SK-N-SH treated with all-trans-retinoic acid at 6 μM for 48 hours (cell line): ENCODE data around the gene GLIS2.

Experiments
- ATAC-seq: fragments of 200-7000 bp; cut with Tn5 transposase; 3 replicates; pipeline ENCODE4 v1.9.1; 2020; ENCODE audit warnings: mild to moderate bottlenecking, moderate library complexity
- ARNTL ChIP-seq: fragments of 450-650 bp; formaldehyde crosslinking; IDR thresholded peaks from 2 replicates; pipeline ENCODE4 v1.5.0; 2020; ENCODE audit warnings: low read depth, mild to moderate bottlenecking, moderate library complexity, borderline replicate concordance
- BACH2 ChIP-seq: fragments of 250-450 bp; sonication (Bioruptor Pico); IDR thresholded peaks from 2 replicates; pipeline ENCODE4 v1.9.0; 2021; ENCODE audit warnings: mild to moderate bottlenecking, borderline replicate concordance
- CSDC2 ChIP-seq: fragments of 250-450 bp; sonication (Bioruptor Pico); IDR thresholded peaks from 2 replicates; pipeline ENCODE4 v1.5.0; 2020; ENCODE audit warnings: mild to moderate bottlenecking, moderate library complexity
- ESRRG ChIP-seq: fragments of 250-450 bp; sonication (Bioruptor Pico); IDR thresholded peaks from 2 replicates; pipeline ENCODE4 v1.6.1; 2021; ENCODE audit warnings: mild to moderate bottlenecking
- GLIS3 ChIP-seq: fragments of 250-450 bp; sonication (Bioruptor Pico); IDR thresholded peaks from 2 replicates; pipeline ENCODE4 v1.5.0; 2020; ENCODE audit warnings: mild to moderate bottlenecking, moderate library complexity
- ISL1 ChIP-seq: fragments of 250-450 bp; sonication (Bioruptor Pico); IDR thresholded peaks from 2 replicates; pipeline ENCODE4 v2.1.2; 2022; ENCODE audit warnings: mild to moderate bottlenecking, moderate library complexity
- OSR1 ChIP-seq: fragments of 250-450 bp; sonication (Bioruptor Pico); IDR thresholded peaks from 2 replicates; pipeline ENCODE4 v1.8.0; 2022; ENCODE audit warnings: moderate library complexity, mild to moderate bottlenecking, inconsistent platforms
- PPARA ChIP-seq: fragments of 250-450 bp; sonication (Bioruptor Pico); IDR thresholded peaks from 2 replicates; pipeline ENCODE4 v1.5.0; 2020; ENCODE audit warnings: mild to moderate bottlenecking, borderline replicate concordance
- SNAI2 ChIP-seq: fragments of 250-450 bp; sonication (Bioruptor Pico); IDR thresholded peaks from 2 replicates; pipeline ENCODE4 v1.5.0; 2020; ENCODE audit warnings: mild to moderate bottlenecking, moderate library complexity
- TCF4 ChIP-seq: fragments of 250-450 bp; sonication (Bioruptor Pico); IDR thresholded peaks from 2 replicates; pipeline ENCODE4 v1.8.0; 2021; ENCODE audit warnings: mild to moderate bottlenecking, moderate library complexity, borderline replicate concordance
- TOX ChIP-seq: fragments of 250-450 bp; sonication (Bioruptor Pico); IDR thresholded peaks from 2 replicates; pipeline ENCODE4 v1.8.0; 2021; ENCODE audit warnings: mild to moderate bottlenecking, moderate library complexity, borderline replicate concordance
- ZC3H10 ChIP-seq: fragments of 250-450 bp; sonication (Bioruptor Pico); IDR thresholded peaks from 2 replicates; pipeline ENCODE4 v1.5.1; 2021; ENCODE audit warnings: mild to moderate bottlenecking, moderate library complexity
- ZFP3 ChIP-seq: fragments of 250-450 bp; sonication (Bioruptor Pico); IDR thresholded peaks from 2 replicates; pipeline ENCODE4 v1.5.0; 2020; ENCODE audit warnings: mild to moderate bottlenecking, moderate library complexity
- ZNF70 ChIP-seq: fragments of 450-650 bp; formaldehyde crosslinking; IDR thresholded peaks from 2 replicates; pipeline ENCODE4 v1.5.0; 2020; ENCODE audit warnings: mild to moderate bottlenecking, moderate library complexity
- ZNF8 ChIP-seq: fragments of 450-650 bp; formaldehyde crosslinking; IDR thresholded peaks from 2 replicates; pipeline ENCODE4 v1.5.0; 2020; ENCODE audit warnings: mild to moderate bottlenecking, moderate library complexity
- TF ChIP-seq, protein P1 (sequence below): fragments of 250-450 bp; sonication (Bioruptor Pico); IDR thresholded peaks from 2 replicates; pipeline ENCODE4 v1.5.1; 2021; ENCODE audit warnings: mild to moderate bottlenecking, moderate library complexity
- TF ChIP-seq, protein P2 (sequence below): fragments of 250-450 bp; sonication (Bioruptor Pico); IDR thresholded peaks from 2 replicates; pipeline ENCODE4 v1.8.0; 2020; ENCODE audit warnings: mild to moderate bottlenecking, moderate library complexity, borderline replicate concordance
- TF ChIP-seq, protein P3 (sequence below): fragments of 250-450 bp; sonication (Bioruptor Pico); IDR thresholded peaks from 2 replicates; pipeline ENCODE4 v1.8.0; 2021; ENCODE audit warnings: low read depth, mild to moderate bottlenecking, moderate library complexity, borderline replicate concordance
- TF ChIP-seq, protein P4 (sequence below): fragments of 250-450 bp; sonication (Bioruptor Pico); IDR thresholded peaks from 2 replicates; pipeline ENCODE4 v1.5.1; 2020; ENCODE audit warnings: low read depth, mild to moderate bottlenecking, moderate library complexity
- TF ChIP-seq, protein P5 (sequence below): fragments of 250-450 bp; sonication (Bioruptor Pico); IDR thresholded peaks from 2 replicates; pipeline ENCODE4 v1.5.0; 2020; ENCODE audit warnings: mild to moderate bottlenecking, moderate library complexity

GLIS2 gene

DNA sequence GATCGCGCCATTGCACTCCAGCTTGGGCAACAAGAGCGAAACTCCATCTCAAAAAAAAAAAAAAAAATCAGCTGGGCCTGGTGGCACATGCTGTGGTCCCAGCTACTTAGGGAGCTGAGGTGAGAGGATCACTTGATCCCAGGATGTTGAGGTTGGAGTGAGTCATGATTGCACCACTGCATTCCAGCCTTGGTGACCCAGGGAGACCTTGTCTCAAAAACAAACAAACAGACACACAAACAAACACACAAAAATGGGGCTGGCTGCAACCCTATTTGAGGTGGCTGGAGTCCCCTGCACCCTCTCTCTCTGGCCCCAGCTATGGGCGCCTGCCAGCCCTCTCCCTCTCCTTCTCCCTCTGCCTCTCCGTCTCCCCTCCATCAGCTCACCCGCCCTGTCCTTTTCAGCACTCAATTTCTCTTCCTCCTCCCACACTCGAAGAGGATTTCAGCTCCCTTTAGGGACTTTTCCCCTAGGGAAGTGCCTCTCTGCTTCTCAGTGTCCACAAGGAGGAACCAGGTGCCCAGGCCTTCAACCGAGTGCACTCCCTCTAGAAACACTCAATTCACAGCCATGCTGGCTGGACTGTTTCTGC, 25.5 kb upstream of the GLIS2 start:
- no peak for ATAC-seq
- TF ChIP-seq OSR1 (CRISPR knock-in tag) (no peak), ZFP3 (CRISPR knock-in tag) (no peak), GLIS3 (CRISPR knock-in tag) (no peak), CSDC2 (CRISPR knock-in tag) (no peak), ARNTL (CRISPR knock-in tag) (no peak), TCF4 (CRISPR knock-in tag) (no peak), BACH2 (CRISPR knock-in tag) (no peak), ZNF8 (no peak), ZNF70 (CRISPR knock-in tag) (no peak), ISL1 (no peak)
- TF ChIP-seq, protein P1, sequence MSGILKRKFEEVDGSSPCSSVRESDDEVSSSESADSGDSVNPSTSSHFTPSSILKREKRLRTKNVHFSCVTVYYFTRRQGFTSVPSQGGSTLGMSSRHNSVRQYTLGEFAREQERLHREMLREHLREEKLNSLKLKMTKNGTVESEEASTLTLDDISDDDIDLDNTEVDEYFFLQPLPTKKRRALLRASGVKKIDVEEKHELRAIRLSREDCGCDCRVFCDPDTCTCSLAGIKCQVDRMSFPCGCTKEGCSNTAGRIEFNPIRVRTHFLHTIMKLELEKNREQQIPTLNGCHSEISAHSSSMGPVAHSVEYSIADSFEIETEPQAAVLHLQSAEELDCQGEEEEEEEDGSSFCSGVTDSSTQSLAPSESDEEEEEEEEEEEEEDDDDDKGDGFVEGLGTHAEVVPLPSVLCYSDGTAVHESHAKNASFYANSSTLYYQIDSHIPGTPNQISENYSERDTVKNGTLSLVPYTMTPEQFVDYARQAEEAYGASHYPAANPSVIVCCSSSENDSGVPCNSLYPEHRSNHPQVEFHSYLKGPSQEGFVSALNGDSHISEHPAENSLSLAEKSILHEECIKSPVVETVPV (CRISPR knock-in tag) = no peak
- TF ChIP-seq, protein P2, sequence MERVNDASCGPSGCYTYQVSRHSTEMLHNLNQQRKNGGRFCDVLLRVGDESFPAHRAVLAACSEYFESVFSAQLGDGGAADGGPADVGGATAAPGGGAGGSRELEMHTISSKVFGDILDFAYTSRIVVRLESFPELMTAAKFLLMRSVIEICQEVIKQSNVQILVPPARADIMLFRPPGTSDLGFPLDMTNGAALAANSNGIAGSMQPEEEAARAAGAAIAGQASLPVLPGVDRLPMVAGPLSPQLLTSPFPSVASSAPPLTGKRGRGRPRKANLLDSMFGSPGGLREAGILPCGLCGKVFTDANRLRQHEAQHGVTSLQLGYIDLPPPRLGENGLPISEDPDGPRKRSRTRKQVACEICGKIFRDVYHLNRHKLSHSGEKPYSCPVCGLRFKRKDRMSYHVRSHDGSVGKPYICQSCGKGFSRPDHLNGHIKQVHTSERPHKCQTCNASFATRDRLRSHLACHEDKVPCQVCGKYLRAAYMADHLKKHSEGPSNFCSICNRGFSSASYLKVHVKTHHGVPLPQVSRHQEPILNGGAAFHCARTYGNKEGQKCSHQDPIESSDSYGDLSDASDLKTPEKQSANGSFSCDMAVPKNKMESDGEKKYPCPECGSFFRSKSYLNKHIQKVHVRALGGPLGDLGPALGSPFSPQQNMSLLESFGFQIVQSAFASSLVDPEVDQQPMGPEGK (CRISPR knock-in tag) = no peak
- TF ChIP-seq, protein P3, sequence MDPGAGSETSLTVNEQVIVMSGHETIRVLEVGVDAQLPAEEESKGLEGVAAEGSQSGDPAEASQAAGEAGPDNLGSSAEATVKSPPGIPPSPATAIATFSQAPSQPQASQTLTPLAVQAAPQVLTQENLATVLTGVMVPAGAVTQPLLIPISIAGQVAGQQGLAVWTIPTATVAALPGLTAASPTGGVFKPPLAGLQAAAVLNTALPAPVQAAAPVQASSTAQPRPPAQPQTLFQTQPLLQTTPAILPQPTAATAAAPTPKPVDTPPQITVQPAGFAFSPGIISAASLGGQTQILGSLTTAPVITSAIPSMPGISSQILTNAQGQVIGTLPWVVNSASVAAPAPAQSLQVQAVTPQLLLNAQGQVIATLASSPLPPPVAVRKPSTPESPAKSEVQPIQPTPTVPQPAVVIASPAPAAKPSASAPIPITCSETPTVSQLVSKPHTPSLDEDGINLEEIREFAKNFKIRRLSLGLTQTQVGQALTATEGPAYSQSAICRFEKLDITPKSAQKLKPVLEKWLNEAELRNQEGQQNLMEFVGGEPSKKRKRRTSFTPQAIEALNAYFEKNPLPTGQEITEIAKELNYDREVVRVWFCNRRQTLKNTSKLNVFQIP (CRISPR knock-in tag) = no peak
- TF ChIP-seq, protein P4, sequence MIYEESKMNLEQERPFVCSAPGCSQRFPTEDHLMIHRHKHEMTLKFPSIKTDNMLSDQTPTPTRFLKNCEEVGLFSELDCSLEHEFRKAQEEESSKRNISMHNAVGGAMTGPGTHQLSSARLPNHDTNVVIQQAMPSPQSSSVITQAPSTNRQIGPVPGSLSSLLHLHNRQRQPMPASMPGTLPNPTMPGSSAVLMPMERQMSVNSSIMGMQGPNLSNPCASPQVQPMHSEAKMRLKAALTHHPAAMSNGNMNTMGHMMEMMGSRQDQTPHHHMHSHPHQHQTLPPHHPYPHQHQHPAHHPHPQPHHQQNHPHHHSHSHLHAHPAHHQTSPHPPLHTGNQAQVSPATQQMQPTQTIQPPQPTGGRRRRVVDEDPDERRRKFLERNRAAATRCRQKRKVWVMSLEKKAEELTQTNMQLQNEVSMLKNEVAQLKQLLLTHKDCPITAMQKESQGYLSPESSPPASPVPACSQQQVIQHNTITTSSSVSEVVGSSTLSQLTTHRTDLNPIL (CRISPR knock-in tag) = no peak
- TF ChIP-seq, all 23 proteins: peak for 0

DNA sequence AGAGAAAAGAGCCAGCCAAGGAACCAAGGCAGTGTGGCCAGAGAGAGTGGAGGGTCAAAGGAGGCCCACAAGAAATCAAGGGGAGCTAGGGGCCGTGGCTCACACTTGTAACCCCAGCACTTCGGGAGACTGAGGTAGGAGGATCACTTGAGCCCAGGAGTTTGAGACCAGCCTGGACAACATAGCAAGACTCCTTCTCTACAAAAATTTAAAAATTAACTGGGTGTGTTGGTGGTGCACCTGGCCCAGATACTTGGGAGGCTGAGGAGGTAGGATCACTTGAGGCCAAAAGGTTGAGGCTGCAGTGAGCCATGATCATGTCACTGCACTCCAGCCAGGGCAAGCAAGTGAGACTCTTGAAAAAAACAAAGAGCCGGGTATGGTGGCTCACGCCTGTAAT, 24.2 kb upstream of the GLIS2 start:
- no peak for TF ChIP-seq BACH2 (CRISPR knock-in tag)
- no peak for TF ChIP-seq PPARA (CRISPR knock-in tag)
- no peak for TF ChIP-seq ARNTL (CRISPR knock-in tag)
- TF ChIP-seq ESRRG = no peak
- TF ChIP-seq CSDC2 (CRISPR knock-in tag) = no peak
- TF ChIP-seq OSR1 (CRISPR knock-in tag) = no peak
- TF ChIP-seq ZFP3 (CRISPR knock-in tag) = no peak
- TF ChIP-seq, protein P2 (CRISPR knock-in tag) = no peak
- no peak for TF ChIP-seq GLIS3 (CRISPR knock-in tag)
- no peak for TF ChIP-seq ZC3H10
- no peak for TF ChIP-seq ISL1
- no peak for TF ChIP-seq ZNF8
- ATAC-seq = no peak

DNA sequence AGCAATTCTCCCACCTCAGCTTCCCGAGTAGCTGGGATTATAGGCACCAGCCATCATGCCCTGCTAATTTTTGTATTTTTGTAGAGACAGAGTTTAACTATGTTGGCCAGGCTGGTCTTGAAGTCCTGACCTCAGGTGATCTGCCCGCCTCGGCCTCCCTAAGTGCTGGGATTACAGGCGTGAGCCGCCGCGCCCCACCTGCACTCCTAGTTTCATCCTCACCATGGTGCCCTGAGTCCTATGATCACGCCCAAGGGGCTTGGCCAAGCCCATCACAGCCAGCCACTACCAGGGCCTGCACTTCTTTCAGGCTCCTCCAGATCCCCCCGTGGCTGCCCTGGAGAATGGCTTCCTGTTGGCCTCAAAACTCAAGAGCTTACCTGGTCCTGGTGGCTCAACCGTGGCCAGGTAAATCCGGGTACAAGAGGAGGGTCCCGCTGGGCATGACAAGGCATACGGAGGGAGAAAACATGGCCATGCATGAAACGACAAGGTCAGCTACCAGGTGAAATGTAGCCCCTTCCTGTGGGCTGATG, 22.6 kb upstream of the GLIS2 start:
- TF ChIP-seq CSDC2 (CRISPR knock-in tag) = no peak
- no peak for TF ChIP-seq TOX (CRISPR knock-in tag)
- no peak for TF ChIP-seq ZNF70 (CRISPR knock-in tag)
- TF ChIP-seq, protein P2 (CRISPR knock-in tag) = no peak
- no peak for TF ChIP-seq SNAI2 (CRISPR knock-in tag)
- TF ChIP-seq, protein P5, sequence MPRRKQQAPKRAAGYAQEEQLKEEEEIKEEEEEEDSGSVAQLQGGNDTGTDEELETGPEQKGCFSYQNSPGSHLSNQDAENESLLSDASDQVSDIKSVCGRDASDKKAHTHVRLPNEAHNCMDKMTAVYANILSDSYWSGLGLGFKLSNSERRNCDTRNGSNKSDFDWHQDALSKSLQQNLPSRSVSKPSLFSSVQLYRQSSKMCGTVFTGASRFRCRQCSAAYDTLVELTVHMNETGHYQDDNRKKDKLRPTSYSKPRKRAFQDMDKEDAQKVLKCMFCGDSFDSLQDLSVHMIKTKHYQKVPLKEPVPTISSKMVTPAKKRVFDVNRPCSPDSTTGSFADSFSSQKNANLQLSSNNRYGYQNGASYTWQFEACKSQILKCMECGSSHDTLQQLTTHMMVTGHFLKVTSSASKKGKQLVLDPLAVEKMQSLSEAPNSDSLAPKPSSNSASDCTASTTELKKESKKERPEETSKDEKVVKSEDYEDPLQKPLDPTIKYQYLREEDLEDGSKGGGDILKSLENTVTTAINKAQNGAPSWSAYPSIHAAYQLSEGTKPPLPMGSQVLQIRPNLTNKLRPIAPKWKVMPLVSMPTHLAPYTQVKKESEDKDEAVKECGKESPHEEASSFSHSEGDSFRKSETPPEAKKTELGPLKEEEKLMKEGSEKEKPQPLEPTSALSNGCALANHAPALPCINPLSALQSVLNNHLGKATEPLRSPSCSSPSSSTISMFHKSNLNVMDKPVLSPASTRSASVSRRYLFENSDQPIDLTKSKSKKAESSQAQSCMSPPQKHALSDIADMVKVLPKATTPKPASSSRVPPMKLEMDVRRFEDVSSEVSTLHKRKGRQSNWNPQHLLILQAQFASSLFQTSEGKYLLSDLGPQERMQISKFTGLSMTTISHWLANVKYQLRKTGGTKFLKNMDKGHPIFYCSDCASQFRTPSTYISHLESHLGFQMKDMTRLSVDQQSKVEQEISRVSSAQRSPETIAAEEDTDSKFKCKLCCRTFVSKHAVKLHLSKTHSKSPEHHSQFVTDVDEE (CRISPR knock-in tag) = no peak
- no peak for ATAC-seq
